Measurements from ENCODE around the gene KIDINS220.

DNA sequence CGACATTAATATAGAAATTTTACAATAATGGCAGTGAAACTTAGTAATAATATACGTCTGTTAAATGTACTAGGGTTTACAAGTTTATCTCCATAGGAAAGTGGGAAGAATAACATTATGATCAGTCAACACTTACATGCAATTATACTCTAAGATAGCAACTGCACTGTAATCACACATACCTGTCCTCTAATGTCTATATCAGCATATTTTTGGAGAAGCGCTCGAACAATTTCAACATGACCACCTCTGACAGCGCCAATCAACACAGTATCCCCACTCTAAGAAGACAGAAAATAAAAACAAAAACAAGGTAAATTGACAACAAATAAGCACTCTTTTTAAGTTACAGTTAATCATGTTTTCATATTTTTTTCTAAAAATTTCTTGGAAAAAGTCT lies 37.2 kb downstream of the KIDINS220 start:
- TF ChIP-seq, protein P1, sequence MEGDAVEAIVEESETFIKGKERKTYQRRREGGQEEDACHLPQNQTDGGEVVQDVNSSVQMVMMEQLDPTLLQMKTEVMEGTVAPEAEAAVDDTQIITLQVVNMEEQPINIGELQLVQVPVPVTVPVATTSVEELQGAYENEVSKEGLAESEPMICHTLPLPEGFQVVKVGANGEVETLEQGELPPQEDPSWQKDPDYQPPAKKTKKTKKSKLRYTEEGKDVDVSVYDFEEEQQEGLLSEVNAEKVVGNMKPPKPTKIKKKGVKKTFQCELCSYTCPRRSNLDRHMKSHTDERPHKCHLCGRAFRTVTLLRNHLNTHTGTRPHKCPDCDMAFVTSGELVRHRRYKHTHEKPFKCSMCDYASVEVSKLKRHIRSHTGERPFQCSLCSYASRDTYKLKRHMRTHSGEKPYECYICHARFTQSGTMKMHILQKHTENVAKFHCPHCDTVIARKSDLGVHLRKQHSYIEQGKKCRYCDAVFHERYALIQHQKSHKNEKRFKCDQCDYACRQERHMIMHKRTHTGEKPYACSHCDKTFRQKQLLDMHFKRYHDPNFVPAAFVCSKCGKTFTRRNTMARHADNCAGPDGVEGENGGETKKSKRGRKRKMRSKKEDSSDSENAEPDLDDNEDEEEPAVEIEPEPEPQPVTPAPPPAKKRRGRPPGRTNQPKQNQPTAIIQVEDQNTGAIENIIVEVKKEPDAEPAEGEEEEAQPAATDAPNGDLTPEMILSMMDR (IDR thresholded peaks at IDR 0.05; ENCODE audit: borderline replicate concordance, extremely low read depth, low read length, poor library complexity, severe bottlenecking): no peak
- no peak for TF ChIP-seq EZH2 (IDR thresholded peaks at IDR 0.05; ENCODE audit: borderline replicate concordance, low read depth, low read length, severe bottlenecking)
